Left renal pelvis (tissue), 4 donors: Measurements from ENCODE around the gene AP2A1. TPM values are rescaled to one million over a fixed set of nuclear protein-coding genes. Genes with fewer than 3 reads are reported as not detected.
"Not testable (repeated sequence)": the region's sequence is repeated elsewhere in the genome, so short reads cannot be mapped to it uniquely, and the experiment has no call there.

Source experiments
- DNase-seq, 4 donors: peaks; one replicate each; pipeline ENCODE4 v3.0.0-alpha.2; 2013; ENCODE audit warnings: low read depth in 4 of 4, low spot score in 3 of 4
- polyA plus RNA-seq, 4 donors: library from polyadenylated mRNA; unstranded; fragments of 120-200 nt; gene quantifications; one replicate each; pipeline ENCODE4 v1.2.1, GENCODE V29; 2013; ENCODE audit not compliant: insufficient read length in 4 of 4

AP2A1 gene
- 10 to 100 TPM; 45.5 to 74.1 (median 62.0) TPM for polyA plus RNA-seq

DNA sequence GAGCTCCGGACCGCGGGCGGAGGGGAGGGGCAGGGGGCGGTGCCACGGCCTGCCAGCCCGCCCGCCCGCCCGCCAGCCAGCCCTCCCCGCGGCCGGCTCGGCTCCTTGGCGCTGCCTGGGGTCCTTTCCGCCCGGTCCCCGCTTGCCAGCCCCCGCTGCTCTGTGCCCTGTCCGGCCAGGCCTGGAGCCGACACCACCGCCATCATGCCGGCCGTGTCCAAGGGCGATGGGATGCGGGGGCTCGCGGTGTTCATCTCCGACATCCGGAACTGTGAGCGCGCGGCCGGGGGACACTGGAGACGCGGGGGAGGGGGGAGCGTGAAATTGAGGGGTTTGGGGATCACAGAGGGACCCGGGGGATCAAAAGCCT is at the start of gene AP2A1:
AP2A1 (plus strand) TSS at position 72 of the 370 bp plus-strand sequence; CDS start at position 205, 133 bp downstream.
- DNase-seq, result no peak

DNA sequence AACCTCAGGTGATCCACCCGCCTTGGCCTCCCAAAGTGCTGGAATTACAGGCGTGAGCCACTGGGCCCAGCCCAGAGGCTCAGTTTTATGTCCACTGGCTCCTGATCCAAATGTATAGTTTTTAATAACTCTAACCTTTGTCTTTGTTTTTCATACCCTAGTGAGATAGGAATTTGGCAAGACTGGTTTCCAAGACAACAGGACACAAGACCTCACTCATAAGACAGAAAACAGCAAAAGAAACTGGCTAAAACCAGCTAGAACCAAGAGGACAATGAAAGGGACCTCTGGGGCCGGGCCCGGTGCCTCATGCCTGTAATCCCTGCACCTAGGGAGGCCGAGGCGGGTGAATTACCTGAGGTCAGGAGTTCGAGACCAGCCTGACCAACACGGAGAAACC is 48.3 kb upstream of the AP2A1 start:
- no peak for DNase-seq

DNA sequence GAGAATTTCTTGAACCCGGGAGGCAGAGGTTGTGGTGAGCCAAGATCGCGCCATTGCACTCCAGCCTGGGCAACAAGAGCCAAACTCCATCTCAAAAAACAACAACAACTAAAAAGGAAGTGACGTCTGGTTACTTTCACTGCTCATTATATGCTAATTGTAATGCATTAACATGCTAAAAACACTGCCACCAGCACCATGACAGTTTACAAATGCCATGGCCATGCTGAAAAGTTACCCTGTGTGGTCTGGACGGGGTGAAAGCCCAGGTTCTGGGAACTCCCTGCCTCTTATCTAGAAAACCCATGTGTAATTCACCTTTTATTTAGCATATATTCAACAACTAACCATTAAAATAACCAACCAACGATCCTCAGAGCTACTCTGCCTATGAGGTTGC is 47.8 kb upstream of the AP2A1 start:
- no peak for DNase-seq

DNA sequence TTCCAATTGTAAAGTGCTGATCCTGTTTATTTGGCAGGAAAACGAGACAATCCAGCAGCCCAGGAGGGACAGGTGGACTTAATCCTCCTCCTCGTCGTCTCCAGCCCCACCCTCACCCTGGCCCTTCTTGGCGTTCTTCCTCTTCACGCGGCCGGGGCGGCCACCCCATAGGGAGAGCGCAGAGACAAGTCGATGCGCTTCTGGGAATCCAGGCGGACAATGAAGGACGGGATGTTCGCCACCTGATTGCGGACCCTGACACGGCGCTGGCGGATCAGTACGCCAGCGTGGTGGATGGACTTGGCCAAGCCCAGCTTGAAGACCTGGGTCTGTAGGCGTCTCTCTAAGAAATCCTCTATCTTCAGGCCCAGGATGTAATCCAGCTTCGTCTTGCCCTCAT is 47.4 kb upstream of the AP2A1 start:
- not testable (repeated sequence) for DNase-seq

DNA sequence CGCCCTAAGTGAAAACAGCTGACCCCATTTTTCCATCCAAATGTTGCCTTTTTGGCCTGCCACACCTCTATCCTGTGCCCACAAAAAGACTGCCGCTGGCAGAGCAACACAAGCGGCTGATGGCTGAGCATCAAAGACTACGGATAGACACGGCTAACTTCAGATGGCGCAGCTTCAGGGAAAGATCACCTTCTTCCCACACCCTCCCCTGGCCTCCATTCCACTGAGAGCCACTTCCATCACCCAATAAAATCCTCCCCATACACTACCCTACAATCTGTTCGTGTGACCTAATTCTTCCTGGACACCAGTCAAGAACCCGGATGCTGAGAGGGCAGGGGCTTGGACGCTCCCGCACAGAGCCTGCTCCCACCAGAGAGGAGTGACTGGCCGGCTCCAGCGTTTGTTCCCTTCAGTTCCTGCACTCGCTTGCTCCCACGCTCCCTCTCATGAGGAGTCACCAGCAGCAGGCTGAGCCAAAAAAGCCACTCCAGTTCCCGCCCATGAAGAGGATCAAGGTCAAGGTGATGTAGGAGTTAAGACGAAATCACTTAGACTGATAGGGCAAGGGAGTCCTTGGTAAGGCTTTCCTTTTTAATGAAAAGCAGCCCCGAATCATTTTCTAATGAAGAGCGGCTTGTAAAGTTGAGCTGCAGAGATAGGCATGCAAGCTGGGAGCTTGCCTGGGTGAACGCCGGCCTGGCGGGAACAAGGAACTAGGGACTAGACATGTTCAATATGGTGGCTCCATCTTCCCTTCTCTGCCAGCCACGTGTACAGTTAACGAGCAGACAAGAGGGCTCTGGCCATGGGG is 39.4 kb upstream of the AP2A1 start:
- DNase-seq, result peak in 1 of 4 donors; percentile 24

DNA sequence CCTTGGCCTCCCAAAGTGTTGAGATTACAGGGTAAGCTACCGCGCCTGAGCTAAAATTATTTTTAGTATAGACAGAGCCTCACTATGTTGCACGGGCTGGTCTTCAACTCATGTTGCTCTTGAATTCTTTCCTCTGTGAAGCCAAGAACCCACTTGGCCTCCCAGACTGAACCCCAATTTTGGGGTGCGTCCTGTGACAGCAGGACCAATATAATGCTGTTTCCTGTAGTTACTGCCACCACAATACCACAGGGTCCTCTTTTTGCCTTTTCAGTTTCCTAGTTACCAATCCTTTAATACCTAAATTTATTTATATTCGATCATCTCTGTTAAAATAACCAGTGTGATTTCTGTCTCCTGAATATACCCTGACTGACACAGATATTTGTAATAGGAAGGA is 36.6 kb upstream of the AP2A1 start:
- DNase-seq, result no peak

DNA sequence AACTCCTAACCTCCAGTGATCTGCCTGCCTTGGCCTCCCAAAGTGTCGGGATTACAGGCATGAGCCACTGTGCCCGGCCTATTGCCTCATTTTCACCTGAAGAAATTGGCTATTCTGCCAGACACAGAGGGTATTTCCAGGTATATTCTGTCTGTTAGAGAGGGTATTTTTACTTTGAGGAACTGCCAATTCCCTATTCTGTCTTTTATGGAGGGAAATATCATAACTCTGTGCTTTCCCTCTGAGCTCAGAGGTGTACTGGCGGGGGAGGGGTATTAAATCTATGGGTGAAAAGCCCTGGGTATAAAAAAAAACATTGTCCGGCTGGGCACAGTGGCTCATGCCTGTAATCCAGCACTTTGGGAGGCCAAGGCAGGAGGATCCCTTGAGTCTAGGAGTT is 28.5 kb upstream of the AP2A1 start:
- no peak for DNase-seq

DNA sequence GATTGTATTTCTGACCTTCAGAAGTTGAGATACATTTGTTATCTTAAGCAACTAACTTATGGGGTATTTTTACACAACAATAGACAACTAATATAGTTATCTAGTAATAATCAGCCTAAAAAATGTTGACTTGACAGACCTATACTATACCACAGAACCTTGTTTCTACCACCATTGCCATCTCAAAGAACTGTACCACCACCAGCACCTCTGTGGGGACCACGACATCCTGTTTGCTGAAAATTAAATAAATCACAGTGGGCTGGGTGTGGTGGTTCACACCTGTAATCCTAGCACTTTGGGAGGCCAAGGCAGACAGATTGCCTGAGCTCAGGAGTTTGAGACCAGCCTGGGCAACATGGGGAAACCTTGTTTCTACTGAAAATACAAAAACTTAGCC is 27.7 kb upstream of the AP2A1 start:
- no peak for DNase-seq

DNA sequence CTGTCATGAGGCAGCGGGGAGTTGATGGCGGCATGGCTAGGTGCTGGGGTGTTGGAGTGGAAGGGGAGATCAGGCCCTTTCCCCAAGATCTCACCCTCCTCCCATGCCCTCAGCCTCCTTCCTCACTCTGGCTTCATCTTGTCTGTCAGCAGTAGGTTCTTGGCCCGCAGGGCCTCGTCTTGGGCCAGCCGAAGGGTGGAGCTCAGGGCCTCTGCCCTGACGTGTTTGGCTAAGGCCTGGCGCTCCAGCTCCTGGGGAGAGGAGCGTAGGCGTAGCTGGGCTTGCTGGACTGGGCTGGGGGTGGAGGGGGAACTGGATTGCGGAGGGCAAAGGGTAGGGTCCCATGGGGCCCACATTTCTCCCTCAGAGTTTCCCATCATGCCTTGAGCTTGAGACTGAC is 26.9 kb upstream of the AP2A1 start:
- DNase-seq, result no peak

DNA sequence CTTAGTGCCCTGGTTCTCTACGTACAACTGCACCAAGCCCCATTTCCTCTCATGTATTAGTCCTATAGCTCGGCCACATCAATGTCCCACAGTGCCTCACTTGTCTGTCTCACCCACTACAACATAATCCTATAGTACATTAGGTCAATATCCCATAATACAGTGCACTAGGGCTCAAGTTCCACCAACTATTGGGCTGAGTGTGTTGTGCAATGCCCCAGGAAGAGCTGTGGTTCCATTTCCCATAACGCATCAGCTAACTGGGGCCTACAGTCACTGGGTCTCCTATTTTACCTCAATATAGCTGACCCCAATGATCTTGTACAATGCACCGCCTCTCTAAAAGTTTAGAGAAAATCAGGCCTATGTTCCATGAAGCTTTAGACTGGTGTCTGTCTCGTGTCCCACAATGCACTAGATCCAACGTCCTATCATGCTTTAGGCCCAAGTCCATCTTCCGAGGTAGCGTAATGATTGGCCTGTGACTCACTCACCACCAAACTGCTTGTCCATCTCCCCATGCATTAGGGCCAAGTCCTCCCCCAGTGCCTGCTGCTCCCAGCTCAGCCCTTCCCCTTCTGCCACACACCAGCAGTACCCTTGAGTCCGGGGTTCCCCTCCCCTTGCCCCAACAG is 25.5 kb upstream of the AP2A1 start:
- DNase-seq, result no peak

DNA sequence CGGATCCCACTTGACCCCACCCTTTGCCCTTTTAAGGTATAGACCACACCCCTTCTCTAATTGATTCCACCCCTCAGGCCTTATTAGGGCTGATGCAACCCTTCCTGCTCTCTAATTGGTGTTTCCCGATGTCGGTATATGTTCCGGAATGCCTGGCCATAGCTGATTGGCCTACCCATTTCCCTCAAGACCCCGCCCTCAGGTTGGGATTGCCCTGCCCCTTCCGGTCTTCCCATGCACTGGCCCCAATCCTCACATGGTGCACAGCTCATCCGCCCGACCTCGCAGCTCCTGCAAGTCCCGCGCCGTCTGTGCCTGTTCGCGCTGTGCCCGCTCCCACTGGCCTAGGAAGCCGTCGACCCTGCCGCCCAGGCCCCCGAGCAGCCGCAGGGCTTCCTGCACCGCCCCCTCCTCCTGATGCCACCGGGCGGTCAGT is 21.8 kb upstream of the AP2A1 start:
- no peak for DNase-seq

DNA sequence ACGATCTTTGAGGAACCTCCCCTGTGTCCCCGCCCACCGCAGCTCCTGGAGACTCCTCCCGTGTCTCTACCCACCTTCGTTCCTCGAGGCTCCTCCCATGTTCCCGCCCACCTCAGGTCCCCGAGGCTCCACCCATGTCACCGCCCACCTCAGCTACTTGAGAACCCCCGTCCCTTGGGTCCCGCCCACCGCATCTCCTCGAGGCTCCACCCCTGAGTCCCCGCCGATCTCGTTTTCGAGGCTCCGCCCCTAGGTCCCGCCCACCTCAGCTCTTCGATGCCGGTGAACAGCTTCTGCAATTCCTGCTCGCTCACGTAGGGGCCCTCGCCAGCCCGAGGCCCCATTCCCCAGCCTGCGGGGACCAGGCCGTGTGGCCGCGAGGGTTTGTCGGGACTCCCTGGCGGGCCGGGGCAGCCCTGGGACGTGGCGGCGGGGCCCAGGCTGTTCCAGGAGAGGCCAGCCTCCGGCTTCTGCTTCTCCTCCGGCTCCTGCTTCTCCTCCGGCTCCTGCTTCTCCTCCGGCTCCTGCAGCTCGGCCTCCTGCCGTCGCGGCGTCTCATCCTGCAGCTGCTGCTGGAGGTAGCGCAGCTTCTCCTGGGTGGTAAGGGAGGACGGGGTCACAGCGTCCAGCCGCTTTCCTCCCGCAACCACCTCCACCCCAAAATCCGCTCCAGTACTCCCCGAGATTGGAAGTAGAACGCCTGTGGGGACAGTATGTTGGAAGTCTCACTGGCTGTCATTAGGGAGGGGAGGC is 20.4 kb upstream of the AP2A1 start:
- DNase-seq, result no peak

DNA sequence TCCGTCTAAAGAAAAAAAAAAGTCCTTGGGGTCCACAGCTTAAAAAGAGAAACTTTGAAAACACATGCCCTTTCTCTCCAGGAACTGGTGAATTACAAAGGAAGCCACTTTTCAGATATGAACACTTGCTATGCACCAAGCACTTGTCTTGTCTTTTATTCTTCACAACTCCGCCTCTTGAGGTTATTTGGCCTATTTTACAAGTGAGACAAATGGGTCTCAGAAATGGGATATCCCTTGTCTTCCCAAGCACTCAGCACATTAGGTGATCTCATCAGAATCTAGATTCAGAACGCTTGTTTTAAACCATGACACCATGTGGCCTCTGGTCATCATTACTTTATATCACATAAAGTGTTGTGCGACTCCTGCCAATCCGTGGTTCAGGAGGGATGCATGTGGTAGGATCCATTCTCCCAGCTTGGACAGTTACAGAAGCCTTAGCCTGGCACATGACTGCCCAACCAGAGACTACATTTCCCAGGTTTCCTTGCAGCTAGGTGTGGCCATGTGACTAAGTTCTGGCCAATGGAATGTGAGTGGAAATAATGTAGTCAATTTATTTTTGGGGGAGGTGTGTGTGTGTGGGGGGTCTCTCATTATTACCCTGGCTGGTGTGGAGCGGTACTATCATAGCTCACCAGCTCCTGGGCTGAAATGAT is 17.6 kb upstream of the AP2A1 start:
- DNase-seq, result no peak

DNA sequence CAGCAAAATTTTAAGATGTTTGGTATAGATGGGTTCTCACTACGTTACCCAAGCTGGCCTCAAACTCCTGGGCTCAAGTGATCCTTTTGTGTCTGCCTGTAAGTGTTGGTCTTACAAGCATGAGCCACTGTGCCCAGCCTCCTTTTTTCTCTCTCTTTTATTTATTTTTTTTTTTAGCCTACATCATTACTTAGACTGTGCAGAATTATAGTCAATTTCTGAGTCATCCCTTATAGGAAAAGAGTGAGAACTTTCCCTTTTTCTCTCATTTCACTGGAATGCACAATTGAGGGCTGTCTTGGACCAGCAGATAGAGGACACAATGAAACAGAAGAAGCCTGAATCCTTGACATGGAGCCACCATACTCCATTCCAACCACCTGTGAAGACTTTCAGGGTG is 17.0 kb upstream of the AP2A1 start:
- DNase-seq, result no peak

DNA sequence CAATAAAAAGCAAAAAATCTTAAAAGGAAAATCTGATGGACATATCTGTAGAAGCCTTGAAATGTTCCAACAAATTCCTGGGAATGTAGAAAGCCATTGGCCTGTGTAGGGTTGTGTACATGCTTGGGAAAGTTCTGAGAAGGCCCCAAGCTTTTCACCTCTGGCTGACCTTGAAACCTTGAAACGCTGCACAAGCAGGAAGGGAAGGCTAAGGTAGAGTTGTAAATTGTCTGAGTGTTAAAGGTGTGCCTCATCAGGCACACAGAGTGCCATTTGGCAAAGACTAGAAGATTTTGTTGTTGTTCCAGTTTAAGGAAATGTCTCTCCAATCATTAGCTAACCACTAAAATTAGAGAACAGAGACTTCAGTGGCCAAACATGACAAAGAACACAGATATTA is 14.1 kb upstream of the AP2A1 start:
- DNase-seq, result no peak

DNA sequence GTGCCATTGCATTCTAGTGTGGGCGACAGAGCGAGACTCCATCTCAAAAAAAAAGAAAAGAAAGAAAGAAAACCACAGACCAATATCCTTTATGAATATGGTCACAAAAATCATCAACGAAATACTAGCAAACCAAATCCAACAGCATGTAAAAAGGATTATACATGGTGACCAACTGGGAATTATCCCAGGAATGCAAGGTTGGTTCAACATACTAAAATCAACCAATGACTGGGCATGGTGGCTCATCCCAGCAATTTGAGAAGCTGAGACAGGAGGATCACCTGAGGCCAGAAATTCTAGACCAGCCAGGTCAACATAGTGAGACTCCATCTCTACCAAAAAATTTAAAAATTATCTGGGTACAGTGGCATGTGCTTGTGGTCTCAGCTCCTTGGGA is 10.8 kb upstream of the AP2A1 start:
- DNase-seq, result no peak

DNA sequence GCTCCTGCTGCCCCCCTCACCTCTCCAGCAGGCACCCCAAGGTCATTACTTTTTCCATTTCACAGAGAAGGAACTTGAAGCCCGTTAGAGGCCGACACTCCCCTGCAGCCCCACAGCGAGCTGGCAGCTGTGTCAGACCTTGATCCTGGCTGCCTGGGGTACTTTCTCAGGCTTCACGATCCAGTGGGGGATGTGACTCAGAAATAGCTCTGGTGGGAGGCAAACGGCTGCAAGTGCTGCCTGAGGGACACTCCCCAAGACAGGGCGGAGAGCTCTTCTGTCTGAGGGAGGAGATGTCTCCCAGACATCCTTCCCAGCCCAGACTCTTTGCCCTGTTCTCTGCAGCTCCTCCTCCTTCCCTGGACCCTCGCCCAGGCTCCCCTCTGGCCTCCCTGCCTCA is 8.5 kb upstream of the AP2A1 start:
- DNase-seq, result no peak

DNA sequence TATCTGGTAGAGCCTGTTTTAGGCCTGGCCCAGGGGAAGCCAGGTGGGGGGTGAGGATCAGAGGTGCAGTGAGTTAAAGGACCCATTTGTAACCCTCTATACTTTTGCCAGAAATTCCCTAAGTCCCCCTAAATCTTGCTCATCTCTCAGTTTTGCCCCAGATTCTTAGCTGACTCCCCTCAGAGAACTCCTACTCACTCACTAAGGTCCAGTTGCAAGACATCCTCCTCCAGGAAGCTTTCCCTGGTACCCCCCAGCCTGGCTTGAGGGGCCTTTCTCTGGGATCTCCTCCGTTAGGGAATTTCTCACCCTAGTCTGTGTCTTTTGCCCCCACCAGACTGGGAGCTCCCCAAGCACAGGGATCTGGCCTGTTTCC is 5.6 kb upstream of the AP2A1 start:
- no peak for DNase-seq

DNA sequence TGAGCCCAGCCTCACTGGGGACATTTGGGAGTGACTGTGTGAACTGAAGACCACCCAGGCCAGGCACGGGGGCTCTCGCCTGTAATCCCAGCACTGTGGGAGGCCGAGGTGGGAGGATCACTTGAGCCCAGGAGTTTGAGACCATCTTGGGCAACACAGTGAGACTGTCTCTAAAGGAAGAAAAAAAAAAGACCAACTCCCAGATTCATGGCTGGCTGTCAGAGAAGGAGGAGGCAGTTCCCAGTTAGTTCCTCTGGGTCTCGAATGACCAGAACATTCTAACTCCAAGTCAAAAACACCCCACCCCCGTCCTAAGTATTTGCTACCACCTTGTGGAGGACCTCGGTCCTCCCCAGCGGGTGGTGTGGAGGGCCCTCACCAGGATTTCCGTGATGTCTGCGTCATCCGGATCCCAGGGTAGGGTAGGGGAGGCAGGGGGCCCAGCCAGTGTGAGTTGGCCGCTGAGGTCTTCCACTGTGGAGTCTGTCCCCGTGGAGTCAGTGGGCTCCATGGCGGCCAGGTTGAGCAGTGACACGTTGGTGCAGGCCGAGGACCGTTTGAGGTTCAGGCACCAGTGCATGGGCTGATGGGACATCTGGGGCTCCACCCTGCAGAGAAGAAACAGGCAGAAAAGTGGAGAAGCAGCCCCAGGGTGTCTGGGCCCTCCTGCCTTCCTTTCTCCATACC is 5.0 kb upstream of the AP2A1 start:
- no peak for DNase-seq

DNA sequence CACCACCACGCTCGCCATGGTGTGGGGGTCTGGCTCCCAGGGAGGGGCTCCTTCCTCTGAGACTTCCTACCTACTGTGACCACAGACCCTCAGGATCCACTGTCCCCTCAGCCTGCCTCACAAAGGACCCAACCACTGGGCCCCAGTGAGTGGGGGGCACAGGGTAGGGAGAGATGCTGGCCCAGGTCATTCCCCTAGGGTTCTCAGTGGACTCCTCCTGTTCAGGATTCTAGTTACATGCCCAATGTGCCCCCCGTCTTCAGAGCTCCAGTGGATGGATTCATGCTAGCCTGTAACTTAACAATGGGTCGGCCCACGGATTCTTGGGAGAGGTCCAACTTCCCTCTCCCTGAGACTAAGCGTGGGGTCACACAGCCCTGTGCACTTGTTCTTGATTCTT is 3.6 kb upstream of the AP2A1 start, which contains the start of gene TSKS:
TSKS (minus strand) TSS at position 77 of the 400 bp plus-strand sequence; CDS start at position 18, 59 bp downstream.
- DNase-seq, result no peak
